Ovary (tissue), 9 donors: ENCODE measurements around the gene ITPR1. TPM values are rescaled to one million over a fixed set of nuclear protein-coding genes. Genes with fewer than 3 reads are reported as not detected.

Experiments
- DNase-seq, 5 donors: peaks; one replicate each; pipeline ENCODE4 v3.0.0-alpha.2; 2019 to 2020
- H3K27ac ChIP-seq, 2 donors: fragments of 200-600 bp; one replicate each; pipeline versions ENCODE4 v1.5.1 to v1.8.0; 2019 to 2022
- H3K27me3 ChIP-seq: fragments of 200-600 bp; one replicate; pipeline ENCODE4 v1.8.0; 2022
- H3K36me3 ChIP-seq: fragments of 200-600 bp; sonication (generic); one replicate; pipeline ENCODE4 v1.5.1; 2019
- H3K4me1 ChIP-seq: one replicate; pipeline ENCODE4 v1.8.1; 2013; ENCODE audit warnings: mild to moderate bottlenecking, moderate library complexity; ENCODE audit not compliant: insufficient read depth
- H3K4me3 ChIP-seq: fragments of 200-600 bp; sonication (generic); one replicate; pipeline ENCODE4 v1.5.1; 2017
- H3K9me3 ChIP-seq, 2 donors: fragments of 200-600 bp in 1 of 2; sonication (generic) in 1 of 2; one replicate each; pipeline versions ENCODE4 v1.5.1 to v1.8.1; 2013 to 2019; ENCODE audit warnings: mild to moderate bottlenecking in 1 of 2, moderate library complexity in 1 of 2
- EP300 ChIP-seq: sonication (generic); formaldehyde crosslinking; IDR thresholded peaks from one replicate; pipeline ENCODE4 v1.6.1; 2017; ENCODE audit warnings: antibody characterized with exemption
- POLR2A ChIP-seq: fragments of 450-650 bp; IDR thresholded peaks from one replicate; pipeline ENCODE4 v1.6.1; 2017; ENCODE audit warnings: antibody characterized with exemption, mild to moderate bottlenecking, moderate library complexity
- WGBS, 3 donors: extraction: QIAGEN DNeasy Blood & Tissue Kit in 1 of 3; methylation state at CpG; one replicate each; pipeline versions ENCODE4 v1.1.5 to v1.1.7; 2013 to 2017; 5-methylcytosine and 5-hydroxymethylcytosine counted together
- intact Hi-C, 4 donors: fragments of 100-400 bp; cut with DNase I; formaldehyde crosslinking; loops; one replicate each; pipeline versions ENCODE4 v1.11.0 to v1.15.1; 2022 to 2023
- polyA plus RNA-seq, 2 donors: library from polyadenylated mRNA; stranded (reverse); fragments of 200-250 nt in 1 of 2; fragments of 350-450 nt in 1 of 2; fragmentation: Illumina TruSeq in 1 of 2; extraction: RNeasy Lipid Tissue Mini Kit (QIAGEN cat#74804) in 1 of 2; gene quantifications; one replicate each; pipeline ENCODE4 v1.2.3, GENCODE V29; 2013 to 2014
- total RNA-seq, 7 donors: library from RNA; depleted of rRNA in 2 of 7; stranded (reverse); fragments of >200 nt in 2 of 7; fragmentation: NEBNext Ultra II Directional in 3 of 7; extraction: Animal tissue kit (Norgen Biotek cat#: 25700) in 3 of 7; gene quantifications; one replicate each; pipeline versions ENCODE4 v1.1.0 to v1.2.4, GENCODE V29; 2016 to 2023
- TF ChIP-seq, protein P1 (sequence below), 3 donors: fragments of 450-650 bp in 2 of 3; fragments of 200-600 bp in 1 of 3; IDR thresholded peaks; one replicate each; pipeline versions ENCODE4 v1.5.1 to v1.8.0; 2016 to 2022; ENCODE audit warnings: antibody characterized with exemption in 3 of 3, mild to moderate bottlenecking in 1 of 3
- donor health status: DM: no; HTN: no; CAD: no; lungs with moderate emphysema.
- donor health status: DM: no; HTN: no; CAD: no.
- donor health status: Bipolar disorder and iron deficiency.
- donor health status: DM: yes; HTN: yes; CAD: no.
- donor health status: DM: no; HTN: no; CAD: no.
- donor health status: DM: yes; HTN: yes; CAD: no.

ITPR1 gene
- total and polyA plus RNA-seq, 9 donors = 59.5 to 313 (median 144) TPM

DNA sequence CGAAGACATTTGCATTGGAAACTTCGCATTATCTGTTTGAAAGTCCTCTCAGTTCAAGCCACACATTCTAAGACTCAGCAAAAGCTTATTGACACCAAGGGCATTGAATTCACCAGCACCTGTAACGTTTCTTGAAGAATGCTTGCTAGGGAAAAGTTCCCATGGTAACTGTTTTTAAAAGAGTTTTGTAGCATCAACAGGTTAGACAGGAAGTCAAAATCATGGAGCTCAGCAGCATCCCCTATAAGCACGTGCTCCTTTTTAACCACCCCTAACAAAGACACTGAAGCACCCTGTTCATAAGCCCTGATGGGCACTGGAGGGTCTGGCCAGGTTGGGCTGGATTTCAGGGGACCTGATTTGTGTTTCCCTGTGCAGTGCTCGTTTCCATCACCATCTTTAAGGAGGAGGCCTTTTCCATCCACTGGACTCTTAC is 256.4 kb downstream of the ITPR1 start:
- TF ChIP-seq EP300 (no peak), POLR2A (no peak)
- TF ChIP-seq, protein P1, sequence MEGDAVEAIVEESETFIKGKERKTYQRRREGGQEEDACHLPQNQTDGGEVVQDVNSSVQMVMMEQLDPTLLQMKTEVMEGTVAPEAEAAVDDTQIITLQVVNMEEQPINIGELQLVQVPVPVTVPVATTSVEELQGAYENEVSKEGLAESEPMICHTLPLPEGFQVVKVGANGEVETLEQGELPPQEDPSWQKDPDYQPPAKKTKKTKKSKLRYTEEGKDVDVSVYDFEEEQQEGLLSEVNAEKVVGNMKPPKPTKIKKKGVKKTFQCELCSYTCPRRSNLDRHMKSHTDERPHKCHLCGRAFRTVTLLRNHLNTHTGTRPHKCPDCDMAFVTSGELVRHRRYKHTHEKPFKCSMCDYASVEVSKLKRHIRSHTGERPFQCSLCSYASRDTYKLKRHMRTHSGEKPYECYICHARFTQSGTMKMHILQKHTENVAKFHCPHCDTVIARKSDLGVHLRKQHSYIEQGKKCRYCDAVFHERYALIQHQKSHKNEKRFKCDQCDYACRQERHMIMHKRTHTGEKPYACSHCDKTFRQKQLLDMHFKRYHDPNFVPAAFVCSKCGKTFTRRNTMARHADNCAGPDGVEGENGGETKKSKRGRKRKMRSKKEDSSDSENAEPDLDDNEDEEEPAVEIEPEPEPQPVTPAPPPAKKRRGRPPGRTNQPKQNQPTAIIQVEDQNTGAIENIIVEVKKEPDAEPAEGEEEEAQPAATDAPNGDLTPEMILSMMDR (IDR thresholded peaks at IDR 0.05) = no peak
- Histone ChIP-seq H3K4me1 (peaks cover 19% of the 10 kb centered on the region), H3K27me3 (no peaks in the 10 kb centered on the region), H3K9me3 (no peaks in the 10 kb centered on the region), H3K4me3 (no peak overlapping the region), H3K36me3 (no peaks in the 10 kb centered on the region), H3K27ac (peak overlapping the region; percentile 64 to 84)
- WGBS, 3 donors = 85 to 92% (median 86%) methylated on average over 5 of the region's 5 CpGs
- no peak for DNase-seq
- intact Hi-C loops = no loop called here

DNA sequence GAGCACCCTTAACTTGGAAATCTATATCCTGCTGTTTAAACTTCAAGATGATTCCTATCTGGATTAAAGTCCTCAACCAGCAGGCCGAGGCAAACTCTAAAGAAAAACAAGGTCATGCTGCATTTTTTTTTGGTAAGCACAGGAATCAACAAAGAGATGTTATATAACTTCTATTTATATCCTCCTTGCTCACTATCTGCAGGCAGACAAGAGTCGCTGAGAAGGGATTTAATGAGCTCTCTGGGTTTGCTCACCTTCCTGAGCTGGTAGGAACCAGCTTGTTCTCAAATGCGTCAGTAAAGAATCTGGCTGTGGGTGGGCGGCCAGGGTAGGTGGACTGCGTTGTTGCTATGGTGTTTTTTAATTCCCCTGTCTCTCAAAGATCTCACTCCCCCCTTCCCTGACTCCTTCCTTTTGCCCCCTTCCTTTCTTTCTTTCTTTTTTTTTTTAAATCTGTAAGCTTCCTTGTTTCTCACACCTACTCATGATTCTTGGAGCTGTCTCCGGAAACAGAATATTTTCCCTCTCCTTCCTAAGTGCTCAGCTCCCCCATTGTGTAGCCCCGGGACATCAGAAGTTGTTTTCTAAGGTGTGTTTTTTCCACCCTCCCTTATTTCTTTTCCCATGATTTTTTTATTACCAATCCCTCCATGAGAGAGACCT is 257.3 kb downstream of the ITPR1 start:
- WGBS, 3 donors = 12 to 19% (median 18%) methylated on average over 7 of the region's 7 CpGs
- intact Hi-C loops = no loop called here
- TF ChIP-seq POLR2A (no peak), EP300 (no peak)
- TF ChIP-seq, protein P1 (IDR thresholded peaks at IDR 0.05) = no peak
- no peaks in the 10 kb centered on the region for H3K36me3 ChIP-seq
- peak overlapping the region; percentile 64 to 84 for H3K27ac ChIP-seq
- no peaks in the 10 kb centered on the region for H3K9me3 ChIP-seq
- no peak overlapping the region for H3K4me3 ChIP-seq
- peaks cover 22% of the 10 kb centered on the region for H3K4me1 ChIP-seq
- no peaks in the 10 kb centered on the region for H3K27me3 ChIP-seq
- peak; percentile 54 to 76 (median 70) for DNase-seq

DNA sequence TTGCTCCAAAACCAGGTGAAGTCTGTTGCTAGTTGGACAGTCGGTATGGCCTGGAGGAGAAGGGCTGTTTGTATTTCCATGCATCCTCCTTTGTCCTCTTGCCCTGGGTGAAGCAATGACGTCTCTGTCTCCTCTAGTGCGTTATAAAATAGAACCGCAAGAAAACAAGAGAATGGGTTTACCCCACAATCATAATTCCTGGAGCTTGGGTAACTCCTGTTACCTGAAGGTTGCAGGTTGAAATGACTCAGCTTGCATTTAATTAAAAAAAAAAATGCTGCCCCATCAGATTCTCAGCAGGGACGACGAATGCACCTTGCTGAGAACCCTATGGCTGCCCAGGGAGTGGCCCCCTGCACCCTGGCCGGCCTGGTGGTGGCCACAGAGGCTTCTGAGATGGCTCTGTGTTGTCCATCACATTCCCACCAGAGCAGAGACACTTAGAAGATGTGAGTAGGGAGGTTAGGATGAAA is 257.9 kb downstream of the ITPR1 start:
- Histone ChIP-seq H3K4me1 (peaks cover 22% of the 10 kb centered on the region), H3K27me3 (no peaks in the 10 kb centered on the region), H3K27ac (peak overlapping the region; percentile 64 to 84), H3K4me3 (no peak overlapping the region), H3K36me3 (no peaks in the 10 kb centered on the region), H3K9me3 (no peaks in the 10 kb centered on the region)
- DNase-seq = no peak
- TF ChIP-seq, protein P1 (IDR thresholded peaks at IDR 0.05) = no peak
- TF ChIP-seq POLR2A = no peak
- TF ChIP-seq EP300 = no peak
- 57 to 75% (median 74%) methylated on average over 7 of the region's 7 CpGs for WGBS, 3 donors
- intact Hi-C loops = no loop called here

DNA sequence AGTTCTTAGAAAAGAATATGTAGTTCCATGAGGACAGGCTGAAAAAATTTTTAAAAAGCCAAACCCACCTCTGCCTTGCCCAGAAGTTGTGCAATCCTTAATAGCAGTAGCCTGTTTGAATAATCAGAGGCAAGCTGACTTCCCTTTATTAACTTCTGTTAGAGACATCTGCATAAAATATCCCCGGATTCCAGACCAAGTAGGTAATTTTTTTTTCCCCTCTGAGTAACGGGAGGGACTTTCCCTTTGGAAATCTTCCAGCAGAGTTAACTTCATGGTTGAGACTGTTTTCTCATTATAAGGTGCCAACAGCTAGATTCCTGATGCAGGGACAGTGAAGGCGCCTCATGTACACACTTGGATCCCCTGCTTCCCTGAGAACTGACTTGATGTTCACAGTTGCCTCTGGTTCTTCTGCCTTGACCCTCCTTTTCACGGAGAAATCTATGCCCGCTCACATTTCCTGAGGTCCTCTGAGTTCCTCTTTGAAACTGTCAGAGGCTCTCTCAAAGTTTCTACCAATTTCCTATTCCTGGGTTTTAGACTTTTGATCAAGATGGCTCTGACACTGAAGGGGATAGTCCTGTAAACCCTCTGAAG is 258.5 kb downstream of the ITPR1 start:
- Histone ChIP-seq H3K4me1 (peaks cover 21% of the 10 kb centered on the region), H3K4me3 (no peak overlapping the region), H3K9me3 (no peaks in the 10 kb centered on the region), H3K27ac (peak overlapping the region; percentile 64 to 84), H3K36me3 (no peaks in the 10 kb centered on the region), H3K27me3 (no peaks in the 10 kb centered on the region)
- TF ChIP-seq POLR2A = no peak
- no peak for TF ChIP-seq EP300
- TF ChIP-seq, protein P1 (IDR thresholded peaks at IDR 0.05) = no peak
- WGBS, 3 donors = 31 to 44% (median 42%) methylated on average over 5 of the region's 5 CpGs
- peak in 2 of 5 donors; percentile 3 to 60 for DNase-seq
- intact Hi-C loops = no loop called here
